Heart left ventricle (tissue), 16 donors: ENCODE results near the gene PSRC1. TPM values are rescaled to one million over a fixed set of nuclear protein-coding genes. Genes with fewer than 3 reads are reported as not detected.

Experiments
- ATAC-seq, 4 donors: fragments of 200-7000 bp; cut with Tn5 transposase; one replicate each; pipeline ENCODE4 v1.9.1; 2020 to 2022; ENCODE audit warnings: moderate library complexity in 4 of 4, mild to moderate bottlenecking in 3 of 4, moderate number of reproducible peaks in 1 of 4
- DNase-seq, 5 donors: peaks; one replicate each; pipeline ENCODE4 v3.0.0-alpha.2; 2020
- H3K27ac ChIP-seq, 12 donors: fragments of 200-600 bp; sonication (generic) in 4 of 12; one replicate each; pipeline versions ENCODE4 v1.5.0 to v1.8.0; 2016 to 2022; ENCODE audit warnings: mild to moderate bottlenecking in 2 of 12
- H3K27me3 ChIP-seq, 9 donors: fragments of 200-600 bp; sonication (generic) in 2 of 9; one replicate each; pipeline versions ENCODE4 v1.5.1 to v1.8.0; 2016 to 2022; ENCODE audit warnings: mild to moderate bottlenecking in 3 of 9
- H3K36me3 ChIP-seq, 9 donors: fragments of 200-600 bp; sonication (generic) in 2 of 9; one replicate each; pipeline versions ENCODE4 v1.5.0 to v1.8.0; 2018 to 2022; ENCODE audit warnings: mild to moderate bottlenecking in 2 of 9
- H3K4me1 ChIP-seq, 12 donors: fragments of 200-600 bp; sonication (generic) in 4 of 12; one replicate each; pipeline versions ENCODE4 v1.5.0 to v1.8.0; 2016 to 2022; ENCODE audit warnings: mild to moderate bottlenecking in 3 of 12
- H3K4me3 ChIP-seq, 12 donors: fragments of 200-600 bp; sonication (generic) in 4 of 12; one replicate each; pipeline versions ENCODE4 v1.5.0 to v1.8.0; 2017 to 2022; ENCODE audit warnings: mild to moderate bottlenecking in 9 of 12, moderate library complexity in 4 of 12
- H3K9me3 ChIP-seq, 12 donors: fragments of 200-600 bp; sonication (generic) in 4 of 12; one replicate each; pipeline versions ENCODE4 v1.5.0 to v1.8.0; 2016 to 2022; ENCODE audit warnings: mild to moderate bottlenecking in 1 of 12
- CTCF ChIP-seq, 12 donors: fragments of 200-600 bp; sonication (generic) in 4 of 12; IDR thresholded peaks; one replicate each; pipeline versions ENCODE4 v1.5.0 to v1.8.0; 2018 to 2022; ENCODE audit warnings: antibody characterized with exemption in 12 of 12, mild to moderate bottlenecking in 5 of 12
- POLR2A ChIP-seq, 2 donors: fragments of 450-650 bp; IDR thresholded peaks; one replicate each; pipeline ENCODE4 v1.6.1; 2017; ENCODE audit warnings: antibody characterized with exemption in 2 of 2, mild to moderate bottlenecking in 2 of 2, moderate library complexity in 2 of 2
- WGBS, 4 donors: extraction: QIAGEN DNeasy Blood & Tissue Kit in 2 of 4; methylation state at CpG; one replicate each; pipeline versions ENCODE4 v1.1.5 to v1.1.7; 2013 to 2018; 5-methylcytosine and 5-hydroxymethylcytosine counted together
- intact Hi-C, 10 donors: fragments of 100-400 bp; cut with DNase I; formaldehyde crosslinking; loops; one replicate each; pipeline versions ENCODE4 v1.11.1 to v1.14.2; 2022
- polyA plus RNA-seq, 2 donors: library from polyadenylated mRNA; stranded (reverse); fragments of 200-250 nt; gene quantifications; one replicate each; pipeline ENCODE4 v1.2.3, GENCODE V29; 2013
- total RNA-seq, 9 donors: library from RNA; depleted of rRNA in 2 of 9; stranded (reverse); fragments of >200 nt in 2 of 9; fragmentation: NEBNext Ultra II Directional in 3 of 9; extraction: Animal tissue kit (Norgen Biotek cat#: 25700) in 3 of 9; gene quantifications; one replicate each; pipeline versions ENCODE4 v1.1.0 to v1.2.4, GENCODE V29; 2016 to 2023
- donor health status: ischemic (EF 13 %, LVEDD 7.1; RV severe dilation, severe dysfunction).
- donor health status: healthy with polysubstance abuse.
- donor health status: DM: no; HTN: yes; CAD: no.
- donor health status: DM: no; HTN: no; CAD: no.
- donor health status: ischemic (EF 25% LVEDD 6.9; RV normal size, moderate dysfunction).
- donor health status: ischemic (EF 25% LVEDD 5.7; RV mildly dilated, moderate dysfunction).
- donor health status: healthy.
- donor health status: DM: yes; HTN: yes; CAD: no.
- donor health status: ischemic (EF 35%, LVEDD 5.7; RV mildly dilated, moderate dysfunction).
- donor health status: nonischemic (EF 11% LVEDD 7.7; RV severe dilation, severe dysfunction).
- donor health status: DM: yes; HTN: yes; CAD: no.
- donor health status: PGD.
- donor health status: ischemic (EF 29% LVEDD 5.4; RV normal size, mild dysfunction).
- donor health status: nonischemic (EF 23%, LVEDD 6.1; RV moderate dilation, normal function).

Gene PSRC1
- total and polyA plus RNA-seq, 11 donors, result 0.23 to 3.6 (median 0.85) TPM; not detected in 1

GRCh38 chr1:109275706-109276345 is 7.1 kb downstream of the PSRC1 start:
- no peak overlapping the region for H3K27ac ChIP-seq
- intact Hi-C loops, result loop anchor here in 8 of 10 donors (2.0 to 10.0 kb wide), 4 partner anchors 123 to 259 kb away; partner anchors contain the start of gene GPR61 (in 1 of the 8)
- H3K4me1 ChIP-seq, result peaks cover 0 to 7% (median 1%) of the 10 kb centered on the region in 12 donors

GRCh38 chr1:109274533-109275476 is 8.1 kb downstream of the PSRC1 start:
- Histone ChIP-seq H3K4me3 (no peak overlapping the region), H3K4me1 (peaks cover 0 to 7% (median 1%) of the 10 kb centered on the region in 12 donors), H3K36me3 (peaks cover 0 to 6% (median 0%) of the 10 kb centered on the region in 9 donors), H3K9me3 (no peaks in the 10 kb centered on the region), H3K27me3 (no peaks in the 10 kb centered on the region), H3K27ac (peak overlapping the region in 1 of 12 donors; percentile 31)
- ATAC-seq, result peak in 1 of 4 donors; percentile 51
- WGBS, 4 donors, result 76 to 82% (median 81%) methylated on average over 23 to 24 of the region's 24 CpGs
- no peak for TF ChIP-seq CTCF (IDR thresholded peaks at IDR 0.05)
- no peak for TF ChIP-seq POLR2A (IDR thresholded peaks at IDR 0.05)
- intact Hi-C loops, result loop anchor here in 6 of 10 donors (5.0 to 10.0 kb wide), 2 partner anchors 257 to 260 kb away; partner anchors contain the start of gene GPR61 (in 1 of the 6)
- no peak for DNase-seq

More at GRCh38 chr1:109275706-109276345, 7.1 kb downstream of the PSRC1 start:
- ATAC-seq (no peak), DNase-seq (no peak)
- TF ChIP-seq CTCF (IDR thresholded peaks at IDR 0.05) (no peak), POLR2A (IDR thresholded peaks at IDR 0.05) (no peak)
- no peak overlapping the region for H3K4me3 ChIP-seq
- H3K9me3 ChIP-seq, result no peaks in the 10 kb centered on the region
- H3K27me3 ChIP-seq, result no peaks in the 10 kb centered on the region
- 53 to 69% (median 58%) methylated on average over 9 of the region's 9 CpGs for WGBS, 4 donors
- H3K36me3 ChIP-seq, result peaks cover 0 to 9% (median 0%) of the 10 kb centered on the region in 9 donors

GRCh38 chr1:109273570-109274288 is 9.2 kb downstream of the PSRC1 start:
- no peaks in the 10 kb centered on the region for H3K36me3 ChIP-seq
- 83 to 88% (median 86%) methylated on average over 20 to 30 of the region's 30 CpGs for WGBS, 4 donors
- no peak for DNase-seq
- H3K27me3 ChIP-seq, result no peaks in the 10 kb centered on the region
- TF ChIP-seq POLR2A (IDR thresholded peaks at IDR 0.05) (no peak), CTCF (IDR thresholded peaks at IDR 0.05) (no peak)
- ATAC-seq, result no peak
- peaks cover 0 to 7% (median 1%) of the 10 kb centered on the region in 12 donors for H3K4me1 ChIP-seq
- no peaks in the 10 kb centered on the region for H3K9me3 ChIP-seq
- intact Hi-C loops, result loop anchor here in 1 of 10 donors (10.0 kb wide), 1 partner anchor 261 kb away; the partner anchor contains the start of gene GPR61
- H3K4me3 ChIP-seq, result no peak overlapping the region
- H3K27ac ChIP-seq, result no peak overlapping the region
